Mesodermal cell (in vitro differentiated cells): ENCODE data around the gene IGSF9B.

Experiments used
- H3K27ac ChIP-seq: 2 replicates; pipeline ENCODE4 v1.7.0; 2013; ENCODE audit warnings: mild to moderate bottlenecking, low read depth, low read length, moderate library complexity; ENCODE audit not compliant: severe bottlenecking
- H3K36me3 ChIP-seq: 2 replicates; pipeline ENCODE4 v1.7.1; 2013; ENCODE audit warnings: mild to moderate bottlenecking, low read length, moderate library complexity; ENCODE audit not compliant: control insufficient read depth, insufficient read depth
- H3K4me1 ChIP-seq: one replicate; pipeline ENCODE4 v1.7.1; 2013; ENCODE audit warnings: mild to moderate bottlenecking, low read length; ENCODE audit not compliant: insufficient read depth, control insufficient read depth, poor library complexity, severe bottlenecking
- H3K4me3 ChIP-seq: 2 replicates; pipeline ENCODE4 v1.7.0; 2013; ENCODE audit warnings: low read length, control low read depth, mild to moderate bottlenecking; ENCODE audit not compliant: insufficient read depth, poor library complexity, severe bottlenecking; ENCODE audit errors: extremely low read depth
- H3K9me3 ChIP-seq: 2 replicates; pipeline ENCODE4 v1.7.1; 2013; ENCODE audit warnings: mild to moderate bottlenecking, low read length, moderate library complexity; ENCODE audit not compliant: control insufficient read depth
- WGBS, 2 experiments: methylation state at CpG; one replicate each; pipeline ENCODE4 v1.1.5; 2013; ENCODE audit warnings: missing lambda C conversion rate in 2 of 2; ENCODE audit not compliant: insufficient coverage in 2 of 2; 5-methylcytosine and 5-hydroxymethylcytosine counted together

IGSF9B gene

GRCh38 chr11:133955081-133955891, 1.5 kb downstream of the IGSF9B start:
- H3K4me3 ChIP-seq: peak overlapping the region; percentile 56
- H3K9me3 ChIP-seq: no peaks in the 10 kb centered on the region
- no peak overlapping the region for H3K27ac ChIP-seq
- 1 to 3% methylated on average over 37 of the region's 49 CpGs for WGBS, 2 experiments
- peaks cover 25% of the 10 kb centered on the region for H3K4me1 ChIP-seq
- no peaks in the 10 kb centered on the region for H3K36me3 ChIP-seq

- no peaks in the 10 kb centered on the region for H3K9me3 ChIP-seq
- no peak overlapping the region for H3K4me3 ChIP-seq
- 93 to 94% methylated on average over 4 to 8 of the region's 8 CpGs for WGBS, 2 experiments
- no peak overlapping the region for H3K27ac ChIP-seq
- H3K36me3 ChIP-seq: no peaks in the 10 kb centered on the region
- H3K4me1 ChIP-seq: peaks cover 28% of the 10 kb centered on the region
These were observed 2.8 kb downstream of the IGSF9B start for GRCh38 chr11:133953999-133954398.

- Histone ChIP-seq H3K4me1 (peaks cover 33% of the 10 kb centered on the region), H3K4me3 (no peak overlapping the region), H3K9me3 (no peaks in the 10 kb centered on the region), H3K36me3 (no peaks in the 10 kb centered on the region), H3K27ac (no peak overlapping the region)
- 79 to 88% methylated on average over 4 to 5 of the region's 5 CpGs for WGBS, 2 experiments
These were observed 3.2 kb downstream of the IGSF9B start for GRCh38 chr11:133953547-133953946.

- H3K4me1 ChIP-seq: peaks cover 39% of the 10 kb centered on the region
- no peak overlapping the region for H3K4me3 ChIP-seq
- H3K9me3 ChIP-seq: no peaks in the 10 kb centered on the region
- 85 to 86% methylated on average over 9 of the region's 10 CpGs for WGBS, 2 experiments
- H3K36me3 ChIP-seq: no peaks in the 10 kb centered on the region
- no peak overlapping the region for H3K27ac ChIP-seq
These were observed 4.3 kb downstream of the IGSF9B start for GRCh38 chr11:133952199-133953190.

GRCh38 chr11:133951327-133952198, 5.2 kb downstream of the IGSF9B start:
- 20 to 26% methylated on average over 27 to 28 of the region's 32 CpGs for WGBS, 2 experiments
- Histone ChIP-seq H3K36me3 (no peaks in the 10 kb centered on the region), H3K9me3 (no peaks in the 10 kb centered on the region), H3K27ac (peak overlapping the region; percentile 53), H3K4me3 (peak overlapping the region; percentile 14), H3K4me1 (peaks cover 46% of the 10 kb centered on the region)

- Histone ChIP-seq H3K4me1 (peaks cover 52% of the 10 kb centered on the region), H3K4me3 (peak overlapping the region; percentile 14), H3K9me3 (no peaks in the 10 kb centered on the region), H3K27ac (no peak overlapping the region), H3K36me3 (no peaks in the 10 kb centered on the region)
- 37 to 39% methylated on average over 8 to 10 of the region's 17 CpGs for WGBS, 2 experiments
These were observed 5.9 kb downstream of the IGSF9B start for GRCh38 chr11:133950874-133951326.

GRCh38 chr11:133950421-133950820, 6.3 kb downstream of the IGSF9B start:
- H3K9me3 ChIP-seq: no peaks in the 10 kb centered on the region
- H3K4me3 ChIP-seq: no peak overlapping the region
- no peak overlapping the region for H3K27ac ChIP-seq
- peaks cover 57% of the 10 kb centered on the region for H3K4me1 ChIP-seq
- 83 to 92% methylated on average over 9 to 12 of the region's 12 CpGs for WGBS, 2 experiments
- H3K36me3 ChIP-seq: no peaks in the 10 kb centered on the region

GRCh38 chr11:133949129-133949528, 7.6 kb downstream of the IGSF9B start:
- Histone ChIP-seq H3K36me3 (no peaks in the 10 kb centered on the region), H3K9me3 (no peaks in the 10 kb centered on the region), H3K4me3 (no peak overlapping the region), H3K4me1 (peaks cover 61% of the 10 kb centered on the region), H3K27ac (no peak overlapping the region)
- WGBS, 2 experiments: 75 to 100% methylated on average over 2 of the region's 6 CpGs

GRCh38 chr11:133948711-133949110, 8.1 kb downstream of the IGSF9B start:
- 39 to 72% methylated on average over 3 to 7 of the region's 9 CpGs for WGBS, 2 experiments
- no peaks in the 10 kb centered on the region for H3K36me3 ChIP-seq
- H3K9me3 ChIP-seq: no peaks in the 10 kb centered on the region
- H3K27ac ChIP-seq: no peak overlapping the region
- no peak overlapping the region for H3K4me3 ChIP-seq
- H3K4me1 ChIP-seq: peaks cover 61% of the 10 kb centered on the region

GRCh38 chr11:133947321-133947756, 9.4 kb downstream of the IGSF9B start:
- H3K27ac ChIP-seq: no peak overlapping the region
- H3K4me3 ChIP-seq: no peak overlapping the region
- H3K36me3 ChIP-seq: no peaks in the 10 kb centered on the region
- no peaks in the 10 kb centered on the region for H3K9me3 ChIP-seq
- peaks cover 60% of the 10 kb centered on the region for H3K4me1 ChIP-seq
- WGBS, 2 experiments: 12 to 14% methylated on average over 9 to 11 of the region's 11 CpGs
